Left lobe of liver (tissue), 2 donors: ENCODE results near the gene RARB. TPM values are rescaled to one million over a fixed set of nuclear protein-coding genes. Genes with fewer than 3 reads are reported as not detected.

ENCODE experiments used
- ATAC-seq: fragments of 200-7000 bp; cut with Tn5 transposase; one replicate; pipeline ENCODE4 v1.9.1; 2020; ENCODE audit warnings: mild to moderate bottlenecking, moderate library complexity
- DNase-seq: peaks from one replicate; pipeline ENCODE4 v3.0.0-alpha.2; 2020; ENCODE audit warnings: low spot score
- total RNA-seq: library from RNA; stranded (reverse); gene quantifications from one replicate; pipeline ENCODE4 v1.2.1, GENCODE V29; 2021
- donor health status: DM: no; HTN: no; CAD: no; lungs with moderate emphysema.
- donor health status: DM: no; HTN: yes; CAD: no.

Gene RARB
- total RNA-seq, 1 donor from 2014 or later: 2.2 TPM

- no peak for DNase-seq
- no peak for ATAC-seq
Observed at GRCh38 chr3:25573386-25574171, 145.5 kb downstream of the RARB start.

- ATAC-seq (no peak), DNase-seq (no peak)
Observed at GRCh38 chr3:25574172-25574765, 146.2 kb downstream of the RARB start.

- ATAC-seq (no peak), DNase-seq (no peak)
Observed at GRCh38 chr3:25575001-25575400, 146.9 kb downstream of the RARB start.

- ATAC-seq (no peak), DNase-seq (no peak)
Observed at GRCh38 chr3:25576146-25576545, 148.1 kb downstream of the RARB start.

- ATAC-seq: no peak
- no peak for DNase-seq
Observed at GRCh38 chr3:25576831-25577454, 148.9 kb downstream of the RARB start.

GRCh38 chr3:25578059-25578458, 150.0 kb downstream of the RARB start:
- DNase-seq (no peak), ATAC-seq (no peak)

- DNase-seq: no peak
- ATAC-seq: no peak
Observed at GRCh38 chr3:25580534-25580933, 152.5 kb downstream of the RARB start.

GRCh38 chr3:25581335-25581734, 153.3 kb downstream of the RARB start:
- DNase-seq (no peak), ATAC-seq (no peak)

- ATAC-seq: no peak
- DNase-seq: no peak
Observed at GRCh38 chr3:25581823-25582222, 153.8 kb downstream of the RARB start.

GRCh38 chr3:25582242-25582641, 154.2 kb downstream of the RARB start:
- ATAC-seq: peak; percentile 35
- no peak for DNase-seq

- ATAC-seq (no peak), DNase-seq (no peak)
Observed at GRCh38 chr3:25583343-25583742, 155.3 kb downstream of the RARB start.

- ATAC-seq: no peak
- DNase-seq: no peak
Observed at GRCh38 chr3:25584011-25584789, 156.1 kb downstream of the RARB start.

- DNase-seq (no peak), ATAC-seq (no peak)
Observed at GRCh38 chr3:25585361-25586166, 157.5 kb downstream of the RARB start.

- DNase-seq (no peak), ATAC-seq (no peak)
Observed at GRCh38 chr3:25586167-25586505, 158.1 kb downstream of the RARB start.

GRCh38 chr3:25586553-25586952, 158.5 kb downstream of the RARB start:
- ATAC-seq (no peak), DNase-seq (no peak)

GRCh38 chr3:25587094-25587493, 159.0 kb downstream of the RARB start:
- DNase-seq (no peak), ATAC-seq (no peak)

- ATAC-seq: no peak
Observed at GRCh38 chr3:25587526-25587925, 159.5 kb downstream of the RARB start.

GRCh38 chr3:25587975-25588374, 159.9 kb downstream of the RARB start:
- ATAC-seq: no peak
- no peak for DNase-seq

More at GRCh38 chr3:25587526-25587925, 159.5 kb downstream of the RARB start:
- no peak for DNase-seq

GRCh38 chr3:25588441-25589103, 160.5 kb downstream of the RARB start:
- no peak for DNase-seq
- no peak for ATAC-seq
